ENCODE measurements around the gene CD1C. TPM values are rescaled to one million over a fixed set of nuclear protein-coding genes. Genes with fewer than 3 reads are reported as not detected.
"Not testable (repeated sequence)": the region's sequence is repeated elsewhere in the genome, so short reads cannot be mapped to it uniquely, and the experiment has no call there.

The CD1C gene
- total RNA-seq, 1 donor from 2014 or later: not detected

DNA sequence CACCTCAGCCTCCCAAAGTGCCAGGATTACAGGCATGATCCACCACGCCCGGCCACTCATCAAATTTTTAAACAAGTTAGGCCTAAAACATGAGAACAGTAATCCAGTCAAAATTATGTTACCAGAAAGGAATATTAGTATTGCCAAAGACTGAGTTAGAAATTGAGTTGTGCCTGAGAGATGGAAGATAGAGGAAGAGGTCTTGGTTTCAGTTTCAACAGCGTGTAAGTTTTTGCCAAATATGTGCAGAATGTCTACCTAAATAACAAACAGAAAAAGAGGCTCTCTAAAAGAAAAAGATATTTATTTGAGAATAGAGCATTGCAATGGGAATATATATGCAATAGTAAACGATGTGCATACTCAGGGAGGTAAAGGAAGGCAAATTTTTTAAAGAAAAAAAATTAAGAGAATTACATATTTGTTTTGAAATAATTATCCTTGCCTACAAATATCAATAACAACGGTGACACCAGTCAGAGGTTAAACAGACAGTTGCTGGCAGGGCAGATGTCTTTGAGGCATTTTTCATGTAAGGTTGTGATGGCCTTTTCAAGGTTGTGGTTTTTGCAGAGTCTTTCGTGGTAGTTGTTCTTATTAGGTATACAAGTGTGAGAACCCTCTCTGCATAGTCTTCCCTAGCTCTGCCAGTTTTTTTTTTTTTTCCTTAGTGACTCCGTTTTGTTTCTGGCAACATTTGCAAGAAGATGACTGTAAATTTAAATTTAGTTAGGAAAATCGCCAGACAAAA is 43.9 kb downstream of the CD1C start:
- Mint-ChIP-seq H3K27me3 (ENCODE audit: unreplicated experiment) (no peaks in the 10 kb centered on the region), H3K9me3 (ENCODE audit: unreplicated experiment) (no peaks in the 10 kb centered on the region), H3K27ac (ENCODE audit: unreplicated experiment) (no peak overlapping the region), H3K36me3 (ENCODE audit: low read depth, unreplicated experiment) (no peaks in the 10 kb centered on the region), H3K4me1 (ENCODE audit: unreplicated experiment) (peaks cover 2% of the 10 kb centered on the region), H3K4me3 (ENCODE audit: unreplicated experiment) (no peak overlapping the region)
- no peak for TF ChIP-seq CTCF (IDR thresholded peaks at IDR 0.05; ENCODE audit: unreplicated experiment)
- no peak for DNase-seq (ENCODE audit: low spot score)

DNA sequence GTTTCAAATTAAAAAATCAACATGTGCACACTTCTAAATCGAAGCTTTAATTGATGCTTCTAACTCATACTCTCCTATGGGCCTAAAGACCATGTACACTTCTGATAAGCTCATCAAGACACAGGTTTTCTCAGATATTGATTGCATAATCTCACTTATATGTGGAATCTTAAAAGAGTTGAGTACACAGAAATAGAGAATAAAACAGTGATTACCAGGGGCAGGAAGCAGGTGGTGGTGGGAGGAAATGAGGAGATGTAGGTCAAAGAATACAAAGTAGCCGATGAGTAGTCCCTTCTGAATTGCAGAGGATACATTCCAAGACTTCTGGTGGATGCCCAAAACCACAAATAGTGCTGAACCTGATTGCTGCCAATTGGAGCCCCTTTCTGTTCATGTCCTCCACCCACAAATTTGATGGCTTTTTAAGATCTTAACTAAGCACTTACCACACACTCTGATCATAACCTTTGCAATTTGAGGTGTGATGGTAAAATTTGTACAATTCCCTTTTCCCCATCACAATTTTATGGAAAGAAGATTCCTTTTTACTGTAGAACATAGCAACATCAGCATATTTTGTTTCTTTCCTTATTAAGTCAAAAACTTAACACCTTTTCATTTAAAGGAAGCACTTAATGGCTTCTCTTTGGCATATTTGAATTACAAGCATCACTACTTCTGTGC is 44.9 kb downstream of the CD1C start:
- H3K36me3 Mint-ChIP-seq (ENCODE audit: low read depth, unreplicated experiment): no peaks in the 10 kb centered on the region
- no peak overlapping the region for H3K27ac Mint-ChIP-seq (ENCODE audit: unreplicated experiment)
- H3K27me3 Mint-ChIP-seq (ENCODE audit: unreplicated experiment): no peaks in the 10 kb centered on the region
- DNase-seq (ENCODE audit: low spot score): no peak
- H3K9me3 Mint-ChIP-seq (ENCODE audit: unreplicated experiment): no peaks in the 10 kb centered on the region
- no peak for TF ChIP-seq CTCF (IDR thresholded peaks at IDR 0.05; ENCODE audit: unreplicated experiment)
- H3K4me1 Mint-ChIP-seq (ENCODE audit: unreplicated experiment): peaks cover 2% of the 10 kb centered on the region
- no peak overlapping the region for H3K4me3 Mint-ChIP-seq (ENCODE audit: unreplicated experiment)

DNA sequence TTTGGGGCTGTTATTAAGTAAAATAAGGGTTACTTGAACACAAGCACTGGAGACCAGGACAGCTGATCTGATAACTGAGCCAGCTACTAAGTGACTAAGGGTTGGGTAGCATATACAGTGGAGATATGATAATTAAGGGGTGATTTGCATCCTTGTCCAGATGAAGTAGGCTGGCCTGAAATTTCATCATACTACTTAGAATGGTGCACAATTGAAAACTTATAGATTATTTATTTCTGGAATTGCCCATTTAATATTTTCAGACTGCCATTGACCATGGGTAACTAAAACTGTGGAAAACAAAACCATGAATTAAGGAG is 45.5 kb downstream of the CD1C start:
- Mint-ChIP-seq H3K4me3 (ENCODE audit: unreplicated experiment) (no peak overlapping the region), H3K9me3 (ENCODE audit: unreplicated experiment) (no peaks in the 10 kb centered on the region), H3K4me1 (ENCODE audit: unreplicated experiment) (peaks cover 2% of the 10 kb centered on the region), H3K36me3 (ENCODE audit: low read depth, unreplicated experiment) (no peaks in the 10 kb centered on the region), H3K27ac (ENCODE audit: unreplicated experiment) (no peak overlapping the region), H3K27me3 (ENCODE audit: unreplicated experiment) (no peaks in the 10 kb centered on the region)
- DNase-seq (ENCODE audit: low spot score): no peak
- no peak for TF ChIP-seq CTCF (IDR thresholded peaks at IDR 0.05; ENCODE audit: unreplicated experiment)

GRCh38 chr1:158336413-158336812 is 46.7 kb downstream of the CD1C start:
- H3K27me3 Mint-ChIP-seq (ENCODE audit: unreplicated experiment); H3K9me3 Mint-ChIP-seq (ENCODE audit: unreplicated experiment); H3K4me1 Mint-ChIP-seq (ENCODE audit: unreplicated experiment); DNase-seq (ENCODE audit: low spot score); H3K27ac Mint-ChIP-seq (ENCODE audit: unreplicated experiment); H3K4me3 Mint-ChIP-seq (ENCODE audit: unreplicated experiment); H3K36me3 Mint-ChIP-seq (ENCODE audit: low read depth, unreplicated experiment): not testable (repeated sequence)

Other genes with a start within 250 kb of the CD1C start
- gene CD1D, start 109.0 kb upstream of the CD1C start, total RNA-seq (ENCODE audit: unreplicated experiment): 1.5 TPM
- gene CD1A, start 35.5 kb upstream of the CD1C start, total RNA-seq (ENCODE audit: unreplicated experiment): not detected
- gene CD1B, start 41.6 kb downstream of the CD1C start, total RNA-seq (ENCODE audit: unreplicated experiment): not detected
- not detected for gene CD1E, start 64.0 kb downstream of the CD1C start, total RNA-seq (ENCODE audit: unreplicated experiment)
- not detected for gene OR10T2, start 109.5 kb downstream of the CD1C start, total RNA-seq (ENCODE audit: unreplicated experiment)
- not detected for gene OR10K2, start 136.3 kb downstream of the CD1C start, total RNA-seq (ENCODE audit: unreplicated experiment)
- not detected for gene OR10K1, start 171.9 kb downstream of the CD1C start, total RNA-seq (ENCODE audit: unreplicated experiment)
- gene OR10R2, start 182.3 kb downstream of the CD1C start, total RNA-seq (ENCODE audit: unreplicated experiment): not detected